ENCODE results near the gene ECT2L.

GRCh38 chr6:138931660-138932059 is 135.8 kb downstream of the ECT2L start:
- TF ChIP-seq TP53 (CRISPR knock-in tag; IDR thresholded peaks at IDR 0.05) (no peak), CTCF (IDR thresholded peaks at IDR 0.05) (no peak), KDM1A (IDR thresholded peaks at IDR 0.05; ENCODE audit: low read depth) (no peak), ELK1 (IDR thresholded peaks at IDR 0.05; ENCODE audit: low read depth, low read length) (no peak), SREBF2 (IDR thresholded peaks at IDR 0.05) (no peak), RNF2 (IDR thresholded peaks at IDR 0.05; ENCODE audit: borderline replicate concordance, low read depth) (no peak), SMC3 (IDR thresholded peaks at IDR 0.05) (no peak)

Data from A549 (cell line).